HK-2 (cell line): Measurements from ENCODE around the gene NRTN.

Experiments used
- DNase-seq: peaks from one replicate; pipeline ENCODE4 v3.0.0-alpha.2; 2018; ENCODE audit not compliant: unreplicated experiment

The NRTN gene

GRCh38 chr19:5789886-5790558 lies 14.8 kb upstream of the NRTN start:
- no peak for DNase-seq

GRCh38 chr19:5790559-5791520 lies 14.0 kb upstream of the NRTN start, which contains the start of gene DUS3L:
DUS3L (minus strand) TSS chr19:5791163; CDS start chr19:5791141, 22 bp downstream.
- DNase-seq, result peak; percentile 95

GRCh38 chr19:5792224-5792623 lies 12.6 kb upstream of the NRTN start:
- no peak for DNase-seq

- DNase-seq, result no peak
These were observed 11.7 kb upstream of the NRTN start for GRCh38 chr19:5793188-5793587.

- no peak for DNase-seq
These were observed 9.4 kb upstream of the NRTN start for GRCh38 chr19:5795382-5795919.

GRCh38 chr19:5798244-5798643 lies 6.6 kb upstream of the NRTN start:
- DNase-seq, result no peak

GRCh38 chr19:5799247-5800241 lies 5.3 kb upstream of the NRTN start:
- DNase-seq, result no peak

GRCh38 chr19:5800361-5801270 lies 4.3 kb upstream of the NRTN start:
- DNase-seq, result no peak

GRCh38 chr19:5801796-5802619 lies 2.9 kb upstream of the NRTN start:
- DNase-seq, result no peak

- no peak for DNase-seq
These were observed 1.5 kb upstream of the NRTN start for GRCh38 chr19:5803441-5803751.

GRCh38 chr19:5803752-5804515 lies 933 bp upstream of the NRTN start:
- peak; percentile 97 for DNase-seq

- peak; percentile 74 for DNase-seq
These were observed 730 bp downstream of the NRTN start for GRCh38 chr19:5805462-5806132.

GRCh38 chr19:5806133-5806489 lies 1.2 kb downstream of the NRTN start:
- DNase-seq, result no peak

GRCh38 chr19:5806905-5807304 lies 2.0 kb downstream of the NRTN start:
- DNase-seq, result no peak

- DNase-seq, result no peak
These were observed 3.4 kb downstream of the NRTN start for GRCh38 chr19:5808120-5808816.

- no peak for DNase-seq
These were observed 4.2 kb downstream of the NRTN start for GRCh38 chr19:5809053-5809452.

- DNase-seq, result no peak
These were observed 4.6 kb downstream of the NRTN start for GRCh38 chr19:5809469-5809868.

GRCh38 chr19:5811117-5811516 lies 6.2 kb downstream of the NRTN start:
- DNase-seq, result no peak
